Naive thymus-derived CD8-positive, alpha-beta T cell (primary cell): ENCODE measurements around the gene RAB37. TPM values are rescaled to one million over a fixed set of nuclear protein-coding genes. Genes with fewer than 3 reads are reported as not detected.

Experiments used
- ATAC-seq, 2 donors: fragments of 150-1000 bp; cut with Tn5 transposase in 1 of 2; sonication (Bioruptor Pico), chemical (Tn5 transposase) in 1 of 2; 1 replicate in 1 of 2; 2 replicates in 1 of 2; pipeline ENCODE4 v1.10.0; 2021; ENCODE audit warnings: mild to moderate bottlenecking in 2 of 2, moderate library complexity in 2 of 2
- POLR2A ChIA-PET: fragments of 350-600 bp; sonication (Branson Sonifier 250); formaldehyde crosslinking; loops from one replicate; lab custom pipeline; 2021; ENCODE audit warnings: antibody characterized with exemption; lab: Charles Lee
- DNase-seq, 10 donors: peaks; one replicate each; pipeline versions ENCODE4 v3.0.0 to v3.0.0-alpha.2; 2020 to 2022
- H3K27ac Mint-ChIP-seq, 10 donors: one replicate each; pipeline ENCODE4 v1.8.0; 2020 to 2022; ENCODE audit warnings: mild to moderate bottlenecking in 10 of 10, mixed read lengths in 10 of 10, moderate library complexity in 4 of 10, inconsistent platforms in 1 of 10
- H3K27me3 Mint-ChIP-seq, 5 donors: one replicate each; pipeline ENCODE4 v1.8.0; 2021 to 2022; ENCODE audit warnings: mixed read lengths in 5 of 5
- H3K36me3 Mint-ChIP-seq, 3 donors: one replicate each; pipeline ENCODE4 v1.8.0; 2020 to 2022; ENCODE audit warnings: mixed read lengths in 3 of 3, mild to moderate bottlenecking in 2 of 3, inconsistent platforms in 1 of 3
- H3K4me1 Mint-ChIP-seq, 4 donors: one replicate each; pipeline ENCODE4 v1.8.0; 2021 to 2022; ENCODE audit warnings: mixed read lengths in 4 of 4
- H3K4me3 Mint-ChIP-seq, 10 donors: one replicate each; pipeline ENCODE4 v1.8.0; 2020 to 2022; ENCODE audit warnings: mild to moderate bottlenecking in 10 of 10, mixed read lengths in 10 of 10, moderate library complexity in 6 of 10, inconsistent platforms in 1 of 10
- H3K9me3 Mint-ChIP-seq, 9 donors: one replicate each; pipeline ENCODE4 v1.8.0; 2020 to 2022; ENCODE audit warnings: mixed read lengths in 9 of 9, mild to moderate bottlenecking in 3 of 9, inconsistent platforms in 1 of 9, moderate library complexity in 1 of 9
- polyA plus RNA-seq, 3 donors: library from polyadenylated mRNA; unstranded; fragments of 300-500 nt; fragmentation: Illumina TruSeq; gene quantifications; one replicate each; pipeline ENCODE4 v1.2.3, GENCODE V29; 2021
- total RNA-seq, 8 experiments: library from RNA in 2 of 8; stranded (reverse) in 2 of 8; gene quantifications; one replicate each; pipeline ENCODE4 v1.2.3 and lab custom pipeline; 2021 to 2026

RAB37 gene
- total and polyA plus RNA-seq, 5 experiments from 2014 or later, result 34.0 to 108 (median 55.3) TPM

DNA sequence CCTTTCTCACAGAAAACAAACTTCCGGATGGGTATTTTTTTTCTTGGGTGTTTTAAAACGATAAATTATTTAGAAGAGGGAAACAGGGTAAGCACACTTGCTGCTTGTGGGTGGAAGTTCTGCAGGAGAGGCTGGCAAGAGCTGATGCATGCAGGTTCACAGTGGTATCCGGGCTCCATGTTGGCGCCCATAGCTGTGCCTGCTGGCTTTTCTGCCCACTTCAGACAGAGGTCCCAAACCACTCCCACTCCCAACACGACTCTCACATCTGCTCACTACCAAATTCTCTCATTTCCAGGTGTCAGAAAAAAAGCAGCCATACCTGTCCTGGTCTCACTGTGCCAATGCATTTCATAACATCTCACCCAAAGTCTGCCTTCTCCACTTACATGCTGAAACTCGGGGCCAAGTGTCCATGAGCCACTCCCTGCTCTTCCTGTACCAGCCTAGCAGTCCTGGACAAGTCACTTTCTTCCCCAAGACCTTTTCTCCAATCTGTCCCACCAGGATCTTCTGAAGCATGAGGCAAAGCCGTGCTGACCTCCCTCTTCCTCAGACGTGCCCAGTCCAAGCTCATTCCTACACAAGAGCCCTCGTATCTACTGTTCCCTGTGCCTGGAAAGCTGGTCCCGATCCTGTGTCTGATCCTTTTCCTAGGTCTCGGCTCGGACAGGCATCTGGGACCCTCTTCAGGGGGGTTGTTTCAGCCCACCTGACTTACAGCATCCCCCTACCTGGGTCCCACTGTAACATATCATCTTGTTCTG lies 25.8 kb upstream of the RAB37 start:
- H3K4me1 Mint-ChIP-seq, result peaks cover 4 to 35% (median 8%) of the 10 kb centered on the region in 4 donors
- H3K27ac Mint-ChIP-seq, result peak overlapping the region in 4 of 10 donors; percentile 14 to 78 (median 34)
- peak overlapping the region in 1 of 10 donors; percentile 72 for H3K4me3 Mint-ChIP-seq
- ATAC-seq (no peak), DNase-seq (no peak)
- POLR2A ChIA-PET, result interaction anchor here (0.7 to 0.9 kb wide), 3 partner anchors 25 to 117 kb away, joined by 3 to 4 read pairs (median 3); no protein-coding TSS in a partner anchor
- H3K36me3 Mint-ChIP-seq, result no peaks in the 10 kb centered on the region
- H3K27me3 Mint-ChIP-seq, result peaks cover 2 to 19% (median 5%) of the 10 kb centered on the region in 5 donors
- H3K9me3 Mint-ChIP-seq, result no peaks in the 10 kb centered on the region

DNA sequence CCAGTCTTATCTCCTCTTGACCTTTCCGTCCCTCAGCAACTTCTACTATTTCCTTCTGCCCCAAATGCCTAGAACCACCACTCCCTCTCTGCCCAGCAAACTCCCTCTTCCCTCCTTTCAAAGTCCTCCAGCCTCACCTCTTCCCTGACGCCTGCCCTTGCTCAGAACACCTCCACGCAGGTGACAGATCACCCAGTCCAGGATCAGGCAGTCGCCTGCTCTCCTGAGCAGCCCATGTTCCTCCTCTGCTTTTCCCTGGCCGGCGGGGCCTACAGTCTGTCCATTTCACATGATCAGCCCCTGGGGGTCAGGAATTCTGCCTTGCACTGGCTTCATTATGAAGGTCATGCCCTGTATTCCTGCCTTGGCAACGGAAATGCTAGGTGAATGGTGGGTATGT lies 24.8 kb upstream of the RAB37 start:
- H3K36me3 Mint-ChIP-seq, result no peaks in the 10 kb centered on the region
- H3K27ac Mint-ChIP-seq, result peak overlapping the region in 3 of 10 donors; percentile 1 to 81 (median 3)
- POLR2A ChIA-PET, result interaction anchor here (0.7 to 0.9 kb wide), 3 partner anchors 9 to 30 kb away, joined by 3 to 4 read pairs (median 3); no protein-coding TSS in a partner anchor
- H3K4me1 Mint-ChIP-seq, result peaks cover 4 to 35% (median 8%) of the 10 kb centered on the region in 4 donors
- DNase-seq (no peak), ATAC-seq (no peak)
- peak overlapping the region in 1 of 10 donors; percentile 81 for H3K4me3 Mint-ChIP-seq
- H3K9me3 Mint-ChIP-seq, result no peaks in the 10 kb centered on the region
- H3K27me3 Mint-ChIP-seq, result peaks cover 2 to 19% (median 5%) of the 10 kb centered on the region in 5 donors

DNA sequence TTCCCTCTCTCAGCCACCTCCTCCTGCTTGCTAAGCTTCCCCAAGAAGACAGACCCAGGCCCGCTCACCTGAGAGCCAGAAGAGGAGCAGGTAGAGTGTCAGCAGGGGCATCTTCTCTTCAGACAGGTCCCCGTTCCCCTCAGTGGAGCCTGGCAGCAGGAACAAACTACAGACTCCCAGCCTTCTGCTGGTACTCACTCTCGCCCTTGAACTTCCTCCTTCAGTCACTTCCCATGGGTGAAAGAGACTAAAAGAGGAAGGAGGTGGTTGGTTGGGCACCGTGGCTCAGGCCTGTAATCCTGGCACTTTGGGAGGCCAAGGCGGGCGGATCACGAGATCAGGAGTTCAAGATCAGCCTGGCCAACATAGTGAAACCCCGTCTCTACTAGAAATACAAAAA lies 24.3 kb upstream of the RAB37 start, which contains the start of gene CD300LF:
Gene CD300LF, minus strand, starts transcription at position 168 of the 400 bp plus-strand sequence. Its CDS starts 57 bp downstream, at position 111.
- Mint-ChIP-seq H3K4me1 (peaks cover 4 to 35% (median 8%) of the 10 kb centered on the region in 4 donors), H3K27ac (peak within 1 kb of the TSS in 3 of 10 donors; percentile 1 to 81 (median 67)), H3K27me3 (peaks cover 2 to 19% (median 5%) of the 10 kb centered on the region in 5 donors), H3K4me3 (peak within 1 kb of the TSS in 2 of 10 donors; percentile 26 to 81), H3K36me3 (no peaks in the 10 kb centered on the region), H3K9me3 (no peaks in the 10 kb centered on the region)
- DNase-seq (no peak), ATAC-seq (no peak)
- POLR2A ChIA-PET, result interaction anchor here (0.7 kb wide), 1 partner anchor 30 kb away, joined by 4 read pairs; no protein-coding TSS in a partner anchor

DNA sequence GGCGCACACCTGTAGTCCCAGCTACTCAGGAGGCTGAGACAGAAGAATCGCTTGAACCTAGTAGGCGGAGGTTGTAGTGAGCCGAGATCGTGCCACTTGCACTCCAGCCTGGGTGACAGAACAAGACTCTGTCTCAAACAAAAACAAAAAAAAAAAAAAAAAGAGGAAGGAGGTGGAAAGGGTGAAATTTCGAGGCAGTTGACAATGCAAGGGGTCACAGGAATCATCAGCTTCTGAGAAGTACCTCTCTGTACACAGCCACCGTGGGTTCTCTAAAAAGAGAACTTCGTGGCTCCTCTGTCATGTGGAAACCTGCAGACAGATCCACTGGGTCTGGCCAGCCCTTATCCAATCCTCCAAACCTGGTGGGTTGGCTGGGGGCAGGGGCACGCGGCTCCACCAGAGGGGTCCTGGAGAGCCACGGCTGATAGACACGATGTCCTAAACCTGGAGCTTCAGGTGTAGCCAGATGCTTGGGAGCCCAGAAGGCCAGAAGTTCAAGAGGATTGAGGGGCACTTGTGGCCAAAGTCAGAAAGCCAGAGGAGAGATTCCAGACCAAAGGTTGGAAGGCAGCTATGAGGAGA lies 23.8 kb upstream of the RAB37 start:
- Mint-ChIP-seq H3K27ac (peak overlapping the region in 1 of 10 donors; percentile 67), H3K4me1 (peaks cover 4 to 35% (median 8%) of the 10 kb centered on the region in 4 donors), H3K4me3 (peak overlapping the region in 1 of 10 donors; percentile 81), H3K27me3 (peaks cover 2 to 19% (median 5%) of the 10 kb centered on the region in 5 donors), H3K36me3 (no peaks in the 10 kb centered on the region), H3K9me3 (no peaks in the 10 kb centered on the region)
- DNase-seq, result no peak
- ATAC-seq, result no peak
- POLR2A ChIA-PET, result interaction anchor here (0.7 to 1.8 kb wide), 2 partner anchors 23 to 29 kb away, joined by 4 to 6 read pairs; partner anchors contain the start of gene RAB37

DNA sequence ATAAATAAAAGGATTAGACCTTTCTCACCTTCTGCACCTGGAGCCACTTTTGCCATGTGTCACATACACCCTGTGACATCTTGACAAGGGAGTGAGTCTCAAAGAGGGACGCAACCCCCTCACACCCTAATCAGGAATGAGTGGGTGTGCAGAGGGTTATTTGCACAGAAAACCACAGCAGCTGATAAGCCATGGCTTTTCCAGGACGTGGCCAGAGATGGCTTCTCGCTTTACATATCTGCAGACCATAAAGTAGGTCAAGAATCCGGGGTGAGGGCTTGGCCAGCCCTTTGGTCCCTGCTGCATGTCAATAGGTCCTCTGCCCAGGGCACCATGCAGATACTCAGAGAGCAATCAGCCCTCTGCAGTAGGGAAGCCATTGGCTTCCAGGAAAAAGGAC lies 21.9 kb upstream of the RAB37 start:
- no peaks in the 10 kb centered on the region for H3K9me3 Mint-ChIP-seq
- H3K4me3 Mint-ChIP-seq, result no peak overlapping the region
- no peak for ATAC-seq
- H3K27ac Mint-ChIP-seq, result peak overlapping the region in 1 of 10 donors; percentile 3
- H3K27me3 Mint-ChIP-seq, result peaks cover 2 to 19% (median 5%) of the 10 kb centered on the region in 5 donors
- POLR2A ChIA-PET, result no interaction called here
- no peaks in the 10 kb centered on the region for H3K36me3 Mint-ChIP-seq
- no peak for DNase-seq
- peaks cover 4 to 35% (median 8%) of the 10 kb centered on the region in 4 donors for H3K4me1 Mint-ChIP-seq

DNA sequence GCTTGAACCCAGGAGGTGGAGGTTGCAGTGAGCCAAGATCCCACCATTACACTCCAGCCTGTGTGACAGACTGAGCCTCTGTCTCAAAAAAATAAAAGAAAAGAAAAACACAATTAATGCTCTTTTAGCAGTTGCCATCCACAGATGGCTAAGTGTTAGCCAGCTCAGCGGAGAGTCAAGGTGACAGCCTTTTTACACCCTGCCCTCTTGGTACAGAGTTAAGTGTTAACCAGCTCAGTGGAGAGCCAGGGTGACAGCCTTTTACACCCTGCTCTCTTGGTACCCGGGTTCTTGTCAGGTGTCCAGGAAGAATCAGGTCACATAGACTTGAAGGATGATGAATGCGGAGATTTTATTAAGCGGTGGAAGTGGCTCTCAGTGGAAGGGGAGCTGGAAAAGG lies 16.6 kb upstream of the RAB37 start:
- peaks cover 0 to 8% (median 0%) of the 10 kb centered on the region in 4 donors for H3K4me1 Mint-ChIP-seq

DNA sequence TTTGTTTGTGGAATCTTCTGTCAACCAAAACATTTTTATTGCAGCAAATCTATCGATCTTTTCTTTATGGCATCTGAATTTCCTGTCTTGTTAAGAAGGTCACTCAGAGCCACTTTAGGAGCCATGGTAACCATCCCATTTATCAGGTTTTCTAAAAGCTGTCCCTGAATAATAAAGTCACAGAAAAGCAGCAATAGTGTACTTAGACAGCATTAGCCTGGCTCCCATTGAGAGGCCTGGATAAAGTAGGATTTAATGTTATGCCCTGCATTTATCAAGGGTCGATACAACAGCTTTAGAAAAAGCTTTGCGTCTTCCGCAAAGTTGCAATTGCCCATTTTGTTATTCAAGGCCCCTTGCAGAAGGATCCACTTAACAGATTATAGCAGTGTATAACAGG lies 14.3 kb upstream of the RAB37 start:
- H3K27me3 Mint-ChIP-seq, result peaks cover 0 to 2% (median 0%) of the 10 kb centered on the region in 5 donors
- POLR2A ChIA-PET, result interaction anchor here (0.7 kb wide), 1 partner anchor 19 kb away, joined by 3 read pairs; no protein-coding TSS in a partner anchor
- H3K27ac Mint-ChIP-seq, result no peak overlapping the region
- no peak for DNase-seq
- no peak overlapping the region for H3K4me3 Mint-ChIP-seq
- peaks cover 0 to 8% (median 0%) of the 10 kb centered on the region in 4 donors for H3K4me1 Mint-ChIP-seq
- H3K36me3 Mint-ChIP-seq, result no peaks in the 10 kb centered on the region
- no peak for ATAC-seq
- no peaks in the 10 kb centered on the region for H3K9me3 Mint-ChIP-seq

More for the DNA sequence above, 16.6 kb upstream of the RAB37 start:
- ATAC-seq (no peak), DNase-seq (no peak)
- Mint-ChIP-seq H3K4me3 (no peak overlapping the region), H3K27ac (no peak overlapping the region), H3K9me3 (no peaks in the 10 kb centered on the region), H3K27me3 (peaks cover 0 to 2% (median 0%) of the 10 kb centered on the region in 5 donors), H3K36me3 (no peaks in the 10 kb centered on the region)
- POLR2A ChIA-PET, result interaction anchor here (1.0 kb wide), 1 partner anchor 21 kb away, joined by 3 read pairs; no protein-coding TSS in a partner anchor

DNA sequence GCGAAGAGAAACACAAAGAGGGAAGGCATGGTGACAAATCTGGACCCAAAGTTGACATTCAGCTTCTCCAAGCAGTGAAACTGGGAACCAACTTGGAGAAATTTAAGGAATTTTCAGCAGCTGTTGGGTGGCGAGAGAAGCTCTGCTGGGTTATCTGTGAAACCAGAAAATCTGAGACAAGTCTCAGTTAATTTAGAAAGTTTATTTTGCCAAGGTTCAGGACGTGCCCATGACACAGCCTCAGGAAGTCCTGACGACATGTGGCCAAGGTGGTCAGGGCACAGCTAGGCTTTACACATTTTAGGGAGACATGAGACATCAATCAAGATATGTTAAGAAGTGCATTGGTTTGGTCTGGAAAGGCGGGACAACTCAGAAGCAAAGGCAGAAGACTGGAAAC lies 13.2 kb upstream of the RAB37 start:
- POLR2A ChIA-PET, result no interaction called here
- ATAC-seq (no peak), DNase-seq (no peak)
- Mint-ChIP-seq H3K4me1 (peaks cover 0 to 8% (median 0%) of the 10 kb centered on the region in 4 donors), H3K4me3 (no peak overlapping the region), H3K9me3 (no peaks in the 10 kb centered on the region), H3K36me3 (no peaks in the 10 kb centered on the region), H3K27ac (no peak overlapping the region), H3K27me3 (peaks cover 0 to 2% (median 0%) of the 10 kb centered on the region in 5 donors)

DNA sequence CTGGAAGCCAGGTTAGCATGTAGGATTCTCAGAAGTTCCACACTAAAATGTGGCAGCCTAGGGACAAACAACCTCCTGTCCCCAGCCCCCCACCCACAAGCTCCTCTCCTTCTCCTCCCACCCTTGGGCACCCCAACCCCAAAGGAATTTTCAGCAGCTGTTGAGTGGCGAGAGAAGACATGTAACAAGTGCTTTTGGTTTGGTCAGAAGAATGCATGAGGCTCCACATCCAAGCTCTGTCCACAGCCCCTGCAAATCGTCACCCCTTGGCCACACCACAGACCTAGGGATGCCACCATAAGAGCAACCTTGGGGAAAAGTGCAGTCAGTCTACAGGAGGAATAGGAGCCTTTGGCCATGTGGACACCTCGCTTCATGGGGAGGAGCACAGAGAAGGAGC lies 11.9 kb upstream of the RAB37 start:
- POLR2A ChIA-PET, result interaction anchor here (0.5 to 1.2 kb wide), 4 partner anchors 11 to 58 kb away, joined by 3 read pairs; no protein-coding TSS in a partner anchor
- ATAC-seq, result no peak
- DNase-seq, result no peak
- Mint-ChIP-seq H3K4me3 (no peak overlapping the region), H3K9me3 (no peaks in the 10 kb centered on the region), H3K27me3 (peaks cover 0 to 2% (median 0%) of the 10 kb centered on the region in 5 donors), H3K36me3 (no peaks in the 10 kb centered on the region), H3K27ac (peak overlapping the region in 1 of 10 donors; percentile 9), H3K4me1 (peaks cover 0 to 14% (median 0%) of the 10 kb centered on the region in 4 donors)

DNA sequence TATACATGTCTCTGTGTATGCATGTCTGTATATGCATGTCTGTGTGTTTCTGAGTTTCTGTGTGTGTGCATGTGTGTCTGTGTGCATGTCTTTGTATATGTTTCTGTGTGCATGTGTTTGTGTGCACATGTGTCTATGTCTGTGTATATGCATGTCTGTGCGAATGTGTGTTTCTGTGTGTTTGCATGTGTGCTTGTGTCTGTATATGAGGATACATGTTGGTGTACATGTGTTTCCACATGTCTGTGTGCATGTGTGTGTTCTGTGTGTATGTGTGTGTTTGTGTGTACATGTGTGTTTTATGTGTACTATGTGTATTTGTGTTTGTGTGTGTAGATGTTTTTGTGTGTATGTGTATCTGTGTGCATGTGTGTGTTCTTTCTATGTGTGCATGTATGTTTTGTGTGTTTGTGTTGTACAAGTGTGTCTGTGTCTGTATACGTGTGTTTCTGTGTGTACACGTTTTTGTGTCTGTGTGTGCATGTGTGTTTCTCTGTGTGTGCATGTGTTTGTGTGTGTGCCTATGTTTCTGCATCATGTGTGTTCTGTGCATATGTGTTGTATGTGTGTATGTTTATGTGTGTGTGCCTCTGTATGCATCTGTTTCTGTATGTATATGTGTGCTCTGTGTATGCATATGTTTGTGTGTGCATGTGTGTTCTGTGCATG lies 8.9 kb upstream of the RAB37 start:
- Mint-ChIP-seq H3K27ac (no peak overlapping the region), H3K4me3 (no peak overlapping the region), H3K27me3 (no peaks in the 10 kb centered on the region), H3K9me3 (no peaks in the 10 kb centered on the region), H3K4me1 (peaks cover 0 to 21% (median 6%) of the 10 kb centered on the region in 4 donors), H3K36me3 (no peaks in the 10 kb centered on the region)
- POLR2A ChIA-PET, result no interaction called here
- ATAC-seq, result no peak
- no peak for DNase-seq

DNA sequence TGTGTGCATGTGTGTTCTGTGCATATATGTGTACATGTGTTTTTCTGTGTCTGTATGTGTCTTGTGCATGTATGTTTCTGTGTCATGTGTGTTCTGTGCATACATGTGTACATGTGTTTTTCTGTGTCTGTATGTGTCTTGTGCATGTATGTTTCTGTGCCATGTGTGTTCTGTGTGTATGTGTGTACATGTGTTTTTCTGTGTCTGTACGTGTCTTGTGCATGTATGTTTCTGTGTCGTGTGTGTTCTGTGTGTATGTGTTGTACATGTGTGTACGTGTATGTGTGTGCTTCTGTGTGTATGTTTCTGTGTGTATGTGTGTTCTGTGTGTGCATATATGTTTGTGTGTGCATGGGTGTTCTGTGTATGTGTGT lies 8.4 kb upstream of the RAB37 start:
- Mint-ChIP-seq H3K4me3 (no peak overlapping the region), H3K4me1 (peaks cover 0 to 21% (median 6%) of the 10 kb centered on the region in 4 donors), H3K27me3 (no peaks in the 10 kb centered on the region), H3K9me3 (no peaks in the 10 kb centered on the region), H3K36me3 (no peaks in the 10 kb centered on the region), H3K27ac (no peak overlapping the region)
- POLR2A ChIA-PET, result interaction anchor here (1.2 kb wide), 1 partner anchor 21 kb away, joined by 3 read pairs; no protein-coding TSS in a partner anchor
- DNase-seq (no peak), ATAC-seq (no peak)

DNA sequence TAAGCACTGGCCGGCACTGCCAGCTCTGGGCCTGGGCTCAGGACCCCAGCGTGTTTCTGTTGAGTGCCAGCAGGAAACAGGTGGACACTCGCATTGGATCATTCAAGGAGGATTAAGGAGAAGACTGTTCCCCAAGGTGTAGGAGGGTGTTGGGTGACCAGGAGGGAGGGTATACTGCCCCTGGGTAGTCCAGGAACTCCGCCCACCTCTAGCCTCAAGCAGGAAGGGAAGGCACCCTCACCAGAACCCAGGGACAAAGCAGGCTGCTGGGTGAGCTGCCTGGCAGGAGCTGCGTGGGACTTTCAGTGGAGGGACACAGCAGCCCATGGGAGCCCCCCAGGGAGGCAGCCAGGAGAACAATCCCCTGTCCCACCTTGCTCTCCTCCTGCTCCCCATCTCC lies 7.7 kb upstream of the RAB37 start:
- Mint-ChIP-seq H3K9me3 (no peaks in the 10 kb centered on the region), H3K4me1 (peaks cover 0 to 19% (median 7%) of the 10 kb centered on the region in 4 donors), H3K36me3 (no peaks in the 10 kb centered on the region), H3K27me3 (no peaks in the 10 kb centered on the region), H3K4me3 (no peak overlapping the region), H3K27ac (no peak overlapping the region)
- POLR2A ChIA-PET, result interaction anchor here (1.2 kb wide), 1 partner anchor 20 kb away, joined by 3 read pairs; no protein-coding TSS in a partner anchor
- no peak for DNase-seq
- ATAC-seq, result no peak
